HG03060 (cell line): ENCODE measurements around the gene C2CD2.

Experiments
- ATAC-seq: cut with Tn5 transposase; IDR thresholded peaks from one replicate; pipeline ENCODE4 v1.9.1; 2021; ENCODE audit warnings: low read depth, moderate number of reproducible peaks; ENCODE audit not compliant: unreplicated experiment

C2CD2 gene

DNA sequence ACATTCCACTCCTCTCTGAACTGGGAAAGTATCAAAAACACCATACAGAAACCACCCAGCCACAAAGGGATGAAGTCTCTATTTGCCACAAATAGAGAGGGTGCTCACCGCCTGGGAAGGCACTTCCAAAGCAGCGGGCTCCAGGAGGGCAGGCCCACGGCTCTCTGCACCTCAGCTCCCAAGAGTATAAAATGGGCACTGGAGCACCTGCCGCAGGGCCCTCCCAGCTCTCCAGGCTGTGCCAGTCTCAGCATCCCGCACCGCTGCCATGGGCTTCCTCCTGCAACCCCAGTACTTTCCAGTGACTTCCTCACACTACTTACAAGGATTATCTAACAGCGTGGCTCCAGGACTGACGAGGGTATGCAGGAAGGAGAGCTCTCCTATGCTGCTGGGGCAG, 14.4 kb downstream of the C2CD2 start:
- ATAC-seq: no peak

DNA sequence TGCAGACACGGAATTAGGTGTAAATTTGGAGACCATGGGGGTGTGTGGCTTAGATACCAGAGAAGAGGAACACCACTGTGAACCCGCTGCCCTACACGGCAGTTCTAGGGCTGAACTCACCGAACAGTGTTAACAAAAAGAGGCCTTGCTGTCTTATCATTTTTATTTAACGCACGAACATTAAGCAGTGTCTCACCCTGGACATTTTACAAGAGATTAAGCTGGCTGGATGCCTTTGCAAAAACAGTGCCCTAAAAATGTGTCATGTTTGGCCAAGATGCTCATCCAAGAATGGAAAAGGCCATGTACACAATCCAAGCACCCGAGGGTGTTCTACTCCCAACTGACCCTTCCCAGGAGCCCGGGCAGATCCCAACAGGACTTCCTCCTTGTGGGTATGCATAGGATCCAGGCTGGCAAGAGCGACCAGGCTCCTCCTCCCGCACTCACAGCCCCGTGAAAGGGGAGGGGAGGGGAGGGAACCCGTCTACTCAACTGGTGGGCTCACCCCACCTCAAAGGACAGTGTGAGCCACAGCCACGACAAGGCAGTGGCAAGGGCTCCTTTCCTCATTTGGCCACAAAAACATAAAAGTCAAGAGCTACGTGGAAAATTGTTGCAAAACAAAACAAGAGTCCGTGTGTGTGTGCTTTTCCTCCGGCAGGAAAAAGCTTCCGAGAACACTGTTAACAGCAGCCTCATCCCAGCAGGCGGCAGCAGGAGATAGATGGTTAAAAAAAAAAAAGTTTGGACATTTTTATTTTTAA, 20.3 kb downstream of the C2CD2 start:
- ATAC-seq: no peak

DNA sequence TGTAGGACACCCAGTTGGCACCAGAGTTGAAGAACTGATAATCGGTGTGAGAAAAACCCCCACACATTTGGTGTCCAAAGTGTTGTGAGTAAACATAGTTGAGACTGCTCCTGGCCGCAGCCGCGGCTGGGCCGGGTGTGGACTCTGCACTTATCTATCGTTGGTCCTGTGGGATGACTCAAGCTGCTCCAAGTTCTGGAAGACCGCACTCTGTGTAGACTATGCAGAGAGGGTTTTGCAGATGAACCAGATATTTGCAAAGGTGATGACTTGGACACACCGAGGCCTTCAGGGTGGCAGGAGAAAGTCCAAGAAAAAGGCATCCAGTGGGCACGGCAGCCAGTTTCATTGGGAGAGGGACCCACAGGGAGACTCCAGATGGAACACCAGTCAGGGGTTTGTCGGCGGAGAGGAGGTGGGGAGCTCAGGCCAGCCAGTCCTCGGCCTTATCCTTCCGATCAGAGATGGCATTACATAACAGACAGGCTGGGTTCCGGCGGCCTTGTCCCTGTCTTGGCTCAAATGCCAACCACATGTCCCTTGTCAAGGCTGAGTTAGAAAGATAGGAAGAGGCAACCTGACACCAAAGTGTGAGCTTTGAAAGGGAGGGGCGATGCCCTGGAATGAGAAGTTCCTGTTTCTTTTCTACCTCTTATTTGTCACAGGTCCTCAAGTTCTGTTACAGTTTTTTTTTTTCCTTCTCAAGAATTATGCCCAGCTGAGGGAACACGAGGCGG, 21.1 kb downstream of the C2CD2 start:
- no peak for ATAC-seq

DNA sequence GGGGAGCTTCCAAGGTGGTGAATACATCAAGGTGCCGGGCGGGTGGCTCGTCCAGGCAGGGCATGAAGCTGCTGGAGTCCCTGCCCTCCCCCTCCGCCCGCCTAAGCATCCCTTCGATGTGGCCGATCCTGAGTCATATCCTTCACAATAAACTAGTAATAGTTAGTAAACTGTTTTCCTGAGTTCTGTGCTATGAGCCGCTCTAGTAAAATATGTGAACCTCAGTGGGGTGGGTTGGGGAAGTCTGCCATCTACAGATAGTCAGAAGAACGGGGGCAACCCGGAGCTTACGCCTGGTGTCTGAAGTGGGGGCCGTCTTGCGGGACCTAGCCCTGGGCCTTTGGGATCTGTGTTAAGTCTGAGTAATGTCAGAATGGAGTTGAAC, 21.6 kb downstream of the C2CD2 start:
- ATAC-seq: no peak

DNA sequence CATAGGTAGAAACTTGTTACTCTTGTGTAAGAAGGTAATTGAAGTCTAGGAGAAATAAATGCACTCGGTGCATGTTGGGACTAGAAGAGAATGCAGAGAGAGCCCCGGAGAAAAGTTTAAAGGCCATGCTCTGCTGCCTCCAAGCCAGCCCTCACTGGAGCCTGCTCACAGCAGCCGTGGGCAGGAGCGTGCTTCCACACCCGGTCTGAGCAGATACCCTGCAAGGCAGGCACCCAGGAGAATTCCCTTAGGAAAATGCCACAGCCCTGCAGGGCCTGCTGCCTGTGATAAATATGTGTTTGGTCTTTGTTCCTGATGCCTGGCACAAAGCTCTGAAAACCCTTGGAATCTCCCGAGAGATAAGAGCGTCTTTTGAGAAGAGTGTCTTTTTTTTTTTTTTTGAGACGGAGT, 22.8 kb downstream of the C2CD2 start:
- no peak for ATAC-seq

DNA sequence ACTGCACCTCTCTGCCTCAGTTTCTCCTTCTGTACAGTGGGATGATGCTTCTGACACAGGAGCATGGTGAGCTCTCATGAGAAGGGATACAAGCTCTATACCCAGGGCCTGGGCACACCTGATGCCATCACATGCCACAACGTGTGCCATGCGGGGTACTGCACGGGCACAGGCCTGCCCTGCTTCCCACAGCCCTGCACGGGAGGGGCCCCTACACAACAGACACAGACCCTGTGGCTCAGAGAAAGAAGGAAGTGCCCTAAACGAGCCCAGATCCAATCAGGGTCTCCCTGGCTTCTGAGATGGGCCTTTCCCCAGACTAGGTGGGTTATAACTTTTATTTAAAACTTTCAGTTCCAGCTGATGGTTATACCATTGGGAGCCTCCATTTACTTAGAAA, 24.6 kb downstream of the C2CD2 start:
- no peak for ATAC-seq

GRCh38 chr21:41928621-41929220, 25.1 kb downstream of the C2CD2 start:
- no peak for ATAC-seq

DNA sequence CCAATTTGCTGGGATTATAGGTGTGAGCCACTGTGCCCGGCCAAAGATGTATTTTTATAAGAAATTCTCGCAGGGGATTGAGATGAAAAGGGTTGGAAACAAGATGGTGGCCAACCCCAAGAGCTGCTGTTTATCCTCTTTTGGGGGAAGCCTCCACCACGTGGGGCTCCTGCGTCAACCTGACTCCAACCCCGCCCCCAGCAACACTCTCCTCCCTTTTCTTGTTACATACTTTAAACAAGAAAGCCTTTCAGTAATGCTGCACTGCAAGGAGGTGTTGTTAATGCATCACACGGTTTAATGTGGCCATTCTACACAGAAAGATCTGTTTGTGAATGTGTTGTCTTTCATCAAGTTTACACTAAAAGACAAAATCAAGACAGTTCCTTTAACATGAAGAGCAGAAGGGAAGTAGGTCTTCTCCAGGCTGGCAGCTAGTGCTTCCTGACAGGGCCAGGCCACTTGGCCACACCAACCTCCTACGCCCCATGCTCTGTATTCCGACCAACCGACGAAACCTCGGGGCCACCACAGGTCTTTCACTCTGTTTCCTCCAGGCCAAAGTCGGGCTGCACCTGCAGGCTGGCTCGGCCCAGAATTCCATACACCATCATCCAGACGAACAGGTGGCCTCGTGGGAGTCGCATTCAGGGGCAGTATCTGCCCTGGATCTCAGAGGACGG, 25.9 kb downstream of the C2CD2 start:
- no peak for ATAC-seq

- ATAC-seq: no peak
Measured at GRCh38 chr21:41926807-41927171, 27.0 kb downstream of the C2CD2 start.

- ATAC-seq: no peak
Measured at GRCh38 chr21:41926117-41926806, 27.6 kb downstream of the C2CD2 start.

- ATAC-seq: no peak
Measured at GRCh38 chr21:41925767-41926116, 28.1 kb downstream of the C2CD2 start.

DNA sequence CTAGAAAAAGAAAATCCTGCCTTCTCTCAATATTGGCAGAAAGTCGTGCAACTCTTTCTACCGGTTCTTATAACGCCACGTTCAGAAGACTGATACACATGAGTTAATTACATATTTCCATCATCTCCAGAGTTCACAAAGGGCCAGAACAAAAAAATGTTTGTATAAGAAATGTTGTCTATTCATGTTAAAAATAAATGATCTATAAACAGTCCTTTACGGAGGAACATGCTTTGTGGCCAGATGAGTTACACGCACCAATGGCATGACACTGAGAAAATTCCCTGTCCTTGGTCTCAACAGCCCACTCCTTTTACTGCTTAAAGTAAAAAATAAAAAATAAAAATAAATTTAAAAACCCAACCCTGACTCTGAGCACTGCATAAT, 29.5 kb downstream of the C2CD2 start:
- ATAC-seq: no peak

DNA sequence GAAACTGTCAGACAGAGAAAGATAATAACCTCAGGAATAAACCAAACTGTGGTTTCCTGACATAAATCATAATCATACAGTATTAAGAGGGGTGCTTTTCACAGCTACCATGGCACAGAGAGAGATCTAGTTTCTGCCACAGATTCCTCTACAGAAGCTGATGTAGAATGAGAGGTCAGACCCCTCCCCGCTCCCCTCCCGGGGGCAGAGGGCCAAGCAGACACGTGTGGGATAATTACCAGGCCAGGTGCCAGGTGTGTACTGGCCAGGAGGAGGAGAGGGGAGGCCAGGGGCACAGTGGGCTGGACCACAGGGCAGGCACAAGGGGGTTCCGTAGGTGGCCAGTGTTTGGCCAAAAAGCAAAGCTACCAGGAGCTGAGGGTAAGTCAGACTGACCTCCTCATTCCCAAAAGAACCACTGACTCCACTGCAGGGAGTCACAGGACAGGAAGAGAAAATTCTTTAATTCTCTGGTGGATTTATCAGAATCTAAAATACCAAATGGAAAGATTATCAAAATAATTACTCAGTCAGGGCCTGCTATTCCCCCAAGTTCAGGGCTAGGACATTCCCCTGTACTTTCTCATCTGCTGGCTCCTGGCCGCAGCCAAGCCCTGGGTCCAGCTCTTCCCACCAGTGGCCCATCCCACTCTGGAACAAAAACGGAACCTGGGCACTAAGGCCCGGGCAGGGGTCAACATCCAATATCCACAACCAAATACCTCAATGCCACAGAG, 30.0 kb downstream of the C2CD2 start:
- ATAC-seq: no peak

DNA sequence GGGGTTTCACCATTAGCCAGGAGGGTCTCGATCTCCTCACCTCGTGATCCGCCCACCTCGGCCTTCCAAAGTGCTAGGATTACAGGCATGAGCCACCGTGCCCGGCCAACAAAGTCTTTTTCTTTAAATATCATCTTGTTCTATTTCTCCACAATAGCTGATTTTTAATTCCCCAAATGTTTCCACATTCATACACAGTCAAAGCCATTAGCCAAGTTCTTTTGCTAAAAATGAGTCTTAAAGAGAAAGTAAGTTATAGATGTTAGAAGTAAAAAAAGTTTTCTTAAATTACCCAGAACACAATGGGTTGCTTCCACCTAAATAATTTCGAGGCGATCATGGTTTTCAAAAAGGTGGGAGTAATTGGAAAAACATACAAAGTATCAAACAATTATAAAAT, 30.6 kb downstream of the C2CD2 start:
- ATAC-seq: no peak

DNA sequence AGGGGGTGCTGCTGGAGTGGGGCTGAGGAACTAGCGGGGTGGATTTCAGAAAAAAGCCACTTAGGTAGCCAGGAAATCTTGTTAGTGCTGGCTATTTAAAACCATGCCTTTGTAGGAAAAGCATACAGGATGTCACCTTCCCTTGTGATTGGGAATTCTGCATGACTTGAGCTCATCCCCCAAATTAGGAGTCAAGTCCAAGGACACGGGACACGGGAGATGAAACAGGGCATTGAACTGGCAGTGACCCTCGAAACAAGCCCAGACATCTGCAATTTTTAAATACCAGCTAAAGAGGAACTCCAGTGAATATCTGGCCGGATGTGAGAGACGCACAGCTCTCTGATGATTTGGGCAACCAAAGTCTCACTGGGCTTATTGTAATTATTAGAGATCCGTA, 32.8 kb downstream of the C2CD2 start:
- no peak for ATAC-seq

GRCh38 chr21:41920476-41920875, 33.3 kb downstream of the C2CD2 start:
- no peak for ATAC-seq

GRCh38 chr21:41919666-41920398, 34.0 kb downstream of the C2CD2 start:
- ATAC-seq: no peak

GRCh38 chr21:41918561-41919358, 35.1 kb downstream of the C2CD2 start:
- ATAC-seq: no peak

DNA sequence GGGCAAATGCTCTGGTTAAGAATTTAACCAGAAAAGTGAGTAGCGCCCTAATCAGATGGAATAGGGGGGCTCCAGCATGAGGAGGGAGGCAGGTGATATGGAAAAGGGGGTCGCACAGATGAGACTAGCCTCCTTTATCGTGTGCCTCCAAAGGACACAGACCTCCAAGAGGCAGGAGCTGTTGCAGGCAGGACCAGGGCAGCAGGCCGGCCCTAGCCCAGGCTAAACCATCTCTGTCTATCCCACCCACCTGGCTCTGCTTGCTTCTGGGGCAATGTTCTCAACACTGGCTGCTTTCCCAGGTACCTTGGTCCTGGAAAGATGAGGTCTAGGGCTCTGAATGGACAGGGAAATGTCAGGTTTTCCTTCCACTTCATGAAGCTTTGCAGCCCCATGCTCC, 36.3 kb downstream of the C2CD2 start:
- no peak for ATAC-seq
